Erythroblast (primary cell): ENCODE measurements around the gene MRPS23.

Source experiments
- DNase-seq, 2 experiments: peaks; one replicate each; lab custom pipeline; 2025; lab: John Stamatoyannopoulos, UW
- GATA1 ChIP-seq: IDR thresholded peaks from 2 replicates; pipeline ENCODE4 v1.6.1; 2011; ENCODE audit warnings: low read depth, mild to moderate bottlenecking, control low read depth, low read length, moderate library complexity
- POLR2A ChIP-seq: IDR thresholded peaks from 2 replicates; pipeline ENCODE4 v1.6.1; 2011; ENCODE audit warnings: mild to moderate bottlenecking, low read length

MRPS23 gene

DNA sequence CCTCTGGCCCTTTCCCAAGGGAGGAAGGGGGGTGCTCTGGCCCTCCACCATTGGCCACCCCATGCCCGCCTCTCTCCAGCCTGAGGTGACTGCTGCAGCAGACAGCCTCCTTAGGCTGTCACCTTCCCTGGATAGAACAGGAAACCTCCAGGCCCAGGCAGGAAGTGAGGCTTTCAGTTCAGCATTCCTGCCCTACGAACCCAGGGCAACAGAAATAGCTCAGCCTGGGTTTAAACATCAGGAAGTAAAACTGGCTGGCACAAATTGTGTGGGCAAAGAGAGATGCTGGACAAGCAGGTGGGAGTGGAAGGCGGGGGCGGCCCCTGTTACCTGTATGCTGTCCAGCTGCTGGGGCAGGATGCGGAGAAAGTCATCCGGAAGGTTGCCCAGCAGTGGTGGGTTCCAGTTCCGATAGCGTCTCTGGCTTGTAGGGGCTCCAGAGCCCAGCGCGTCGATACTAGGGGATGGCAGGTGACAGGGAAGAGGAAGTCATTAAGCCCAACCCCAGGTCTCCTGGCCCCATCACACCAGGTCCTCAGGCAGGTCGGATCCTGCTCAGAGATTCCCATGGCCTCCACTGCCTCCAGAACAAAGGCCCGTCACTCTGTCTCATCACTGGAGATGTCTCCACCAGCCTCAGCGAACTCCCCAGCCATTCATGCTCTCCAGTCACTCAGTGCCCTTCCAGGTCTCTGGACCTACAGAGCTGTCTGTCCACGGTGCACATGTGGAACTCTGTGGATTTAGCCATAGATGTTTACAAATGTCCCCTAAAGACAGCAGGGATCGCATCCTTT, 23.6 kb upstream of the MRPS23 start:
- TF ChIP-seq GATA1 (no peak), POLR2A (no peak)
- DNase-seq: no peak

DNA sequence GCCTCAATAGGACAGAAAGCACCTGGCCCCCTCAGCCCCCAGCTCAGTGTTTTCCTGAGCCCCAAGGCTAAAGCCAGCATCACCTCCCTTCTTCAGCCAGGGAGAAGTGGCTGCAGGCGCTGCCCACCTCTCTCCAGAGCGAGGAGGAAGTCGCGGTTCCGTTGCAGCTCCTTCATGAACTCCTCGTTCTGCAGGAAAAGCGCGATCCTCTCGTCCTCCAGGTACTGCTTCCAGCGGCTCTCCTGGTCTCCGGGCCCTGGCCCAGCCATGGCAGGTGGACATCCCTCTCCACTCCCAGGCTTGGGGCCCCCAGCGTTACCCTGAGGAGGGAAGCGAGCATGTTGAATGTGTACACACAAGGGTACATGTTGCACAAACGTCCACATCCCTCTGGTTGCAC, 22.7 kb upstream of the MRPS23 start:
- no peak for TF ChIP-seq POLR2A
- TF ChIP-seq GATA1: no peak
- no peak for DNase-seq

DNA sequence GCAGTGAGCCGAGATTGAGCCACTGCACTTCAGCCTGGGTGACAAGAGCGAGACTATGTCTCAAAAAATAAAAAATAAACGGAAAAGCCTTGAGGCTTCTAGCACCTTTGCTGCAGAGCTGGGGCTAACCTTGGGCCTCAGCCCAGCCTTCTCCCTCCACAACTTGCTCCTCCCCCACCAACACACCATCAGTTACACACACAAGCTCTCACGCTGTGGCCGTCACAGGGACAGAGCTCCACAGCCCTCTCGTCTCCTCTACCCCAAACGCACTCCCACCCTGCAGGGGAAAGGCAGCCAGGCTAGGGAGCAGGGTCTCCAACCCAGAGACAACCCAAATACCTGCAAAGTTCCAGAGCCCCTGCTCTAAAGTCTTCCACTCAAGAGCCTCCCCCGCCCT, 22.0 kb upstream of the MRPS23 start:
- no peak for DNase-seq
- TF ChIP-seq POLR2A (no peak), GATA1 (no peak)

GRCh38 chr17:57871155-57871554, 21.3 kb upstream of the MRPS23 start:
- TF ChIP-seq POLR2A: no peak
- no peak for TF ChIP-seq GATA1
- no peak for DNase-seq

GRCh38 chr17:57870283-57870635, 20.4 kb upstream of the MRPS23 start:
- no peak for DNase-seq
- no peak for TF ChIP-seq POLR2A
- TF ChIP-seq GATA1: no peak

DNA sequence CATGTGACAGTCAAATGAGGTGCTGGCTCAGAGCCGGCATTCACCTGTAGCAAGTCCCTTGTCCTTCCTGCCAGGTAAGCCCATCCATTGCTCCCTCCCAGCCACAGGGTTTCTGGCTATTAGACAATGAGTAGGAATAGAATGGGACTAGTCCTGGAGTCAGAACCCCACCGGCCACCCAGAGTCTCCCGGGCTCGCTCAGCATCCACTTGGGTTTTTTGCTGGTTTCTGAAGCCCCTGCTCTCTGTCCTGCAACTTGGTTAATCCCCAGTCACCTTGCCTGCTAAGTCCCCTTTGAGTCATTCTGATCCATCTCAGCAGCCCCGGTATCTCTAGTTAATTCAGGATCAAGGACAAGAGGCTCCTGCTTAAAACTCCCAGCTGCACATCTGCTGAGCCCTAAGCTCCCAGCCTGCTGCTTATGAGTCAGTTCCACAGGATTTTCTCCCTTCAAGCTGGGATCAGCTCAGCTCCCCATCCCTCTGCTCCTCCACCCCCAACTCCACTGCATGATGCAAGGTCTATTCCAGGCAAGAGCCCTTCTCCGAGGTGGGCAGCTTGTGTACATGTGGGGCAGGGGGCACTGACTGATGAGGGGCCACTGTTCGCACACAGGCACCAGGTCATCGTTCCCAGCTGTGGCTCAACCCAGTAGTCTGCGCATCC, 19.9 kb upstream of the MRPS23 start:
- TF ChIP-seq POLR2A: no peak
- no peak for TF ChIP-seq GATA1
- no peak for DNase-seq

DNA sequence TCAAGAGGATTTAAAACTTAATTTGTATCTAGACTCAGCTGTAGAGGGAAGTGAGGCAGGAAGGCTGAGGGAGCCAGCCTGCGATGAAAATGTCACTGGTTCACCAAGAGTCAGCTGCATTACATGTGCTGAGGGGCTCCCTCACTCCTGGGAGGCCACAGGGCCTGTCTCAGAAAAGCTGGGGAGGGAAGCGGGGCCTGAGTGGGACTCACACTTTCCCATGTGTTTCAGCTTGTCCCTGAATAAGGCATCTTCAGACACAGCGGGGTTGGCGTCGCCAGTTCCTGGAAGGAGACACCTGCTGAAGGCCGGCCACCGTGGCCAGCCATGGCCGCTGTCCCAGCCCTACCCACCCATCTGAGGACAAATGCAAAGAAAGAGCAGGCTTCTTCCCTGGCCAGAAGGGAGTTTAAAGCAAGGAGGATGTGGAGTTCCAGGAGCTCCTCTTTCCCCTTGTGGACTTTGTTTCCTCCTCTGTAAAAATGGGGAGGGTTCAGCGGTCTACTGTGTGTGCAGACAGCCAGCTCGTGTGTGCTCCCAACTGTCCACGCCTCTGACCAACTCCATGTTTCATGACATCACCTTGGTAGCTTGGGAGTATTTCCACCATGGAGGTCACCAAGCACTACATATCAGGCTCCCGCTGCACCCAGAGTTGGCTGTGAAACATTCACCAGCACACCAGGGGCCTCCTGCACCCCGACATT, 19.2 kb upstream of the MRPS23 start:
- DNase-seq: no peak
- TF ChIP-seq GATA1 (no peak), POLR2A (no peak)

GRCh38 chr17:57868007-57868909, 18.4 kb upstream of the MRPS23 start:
- peak in 1 of 2 experiments; percentile 26 for DNase-seq
- TF ChIP-seq GATA1 (no peak), POLR2A (no peak)

DNA sequence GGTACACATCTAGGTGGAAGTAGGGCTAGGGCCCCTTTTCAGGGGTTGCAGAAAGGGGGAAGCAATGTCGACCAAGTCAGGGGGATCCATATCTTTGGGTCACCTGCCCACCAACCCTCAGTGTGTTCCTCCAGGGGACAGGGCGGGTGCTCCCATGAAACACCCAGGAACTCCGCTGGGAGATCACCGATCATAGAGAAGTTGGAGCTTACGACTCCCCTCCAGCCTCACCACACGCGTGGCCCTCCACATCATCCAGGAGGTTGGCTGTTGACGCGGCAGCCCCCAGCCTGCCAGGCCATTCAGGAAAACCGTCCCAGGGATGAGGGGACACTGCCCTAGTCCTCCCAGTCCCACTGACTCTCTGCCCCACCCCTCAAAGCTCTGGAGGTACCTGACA, 17.3 kb upstream of the MRPS23 start:
- no peak for TF ChIP-seq POLR2A
- no peak for TF ChIP-seq GATA1
- DNase-seq: no peak

DNA sequence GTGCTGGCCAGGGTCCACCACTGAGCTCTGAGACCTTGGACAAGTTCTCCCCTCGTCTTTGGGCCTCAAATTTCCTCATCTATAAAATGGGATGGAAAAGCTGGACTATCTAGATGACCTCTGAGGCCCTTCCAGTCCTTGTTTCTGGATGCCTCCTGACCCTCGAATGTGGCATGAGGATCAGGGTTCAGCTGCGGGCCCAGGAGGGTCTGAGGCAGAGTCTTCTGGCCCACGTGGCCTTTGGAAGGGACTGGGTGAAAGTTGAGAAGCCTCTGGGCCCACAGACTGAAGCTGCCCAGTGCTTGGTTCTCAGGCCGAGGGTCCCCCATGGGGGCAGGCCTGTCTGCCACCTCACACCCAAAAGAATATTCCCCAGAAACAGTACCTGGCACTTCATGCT, 16.9 kb upstream of the MRPS23 start:
- TF ChIP-seq POLR2A: no peak
- TF ChIP-seq GATA1: no peak
- no peak for DNase-seq

DNA sequence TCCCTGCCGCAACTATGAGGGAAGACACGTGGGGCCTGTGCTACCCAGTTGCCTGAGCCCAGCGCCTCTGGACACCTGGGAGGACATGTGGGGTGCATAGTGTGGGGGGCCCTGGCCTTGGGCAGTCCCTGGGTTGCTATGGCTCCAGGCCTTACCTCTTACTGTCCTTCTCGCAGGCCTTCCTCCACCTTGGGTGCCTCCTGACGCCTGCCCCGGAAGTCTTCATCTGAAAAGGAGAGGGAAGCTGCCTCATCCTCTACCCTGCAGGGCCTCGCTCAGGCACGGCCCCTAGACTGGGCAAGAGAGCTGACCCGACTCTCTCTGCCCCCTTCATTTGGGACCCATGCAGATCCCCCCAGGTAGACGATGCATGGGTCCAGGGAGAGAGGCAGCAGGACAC, 16.5 kb upstream of the MRPS23 start:
- no peak for DNase-seq
- no peak for TF ChIP-seq POLR2A
- TF ChIP-seq GATA1: no peak

DNA sequence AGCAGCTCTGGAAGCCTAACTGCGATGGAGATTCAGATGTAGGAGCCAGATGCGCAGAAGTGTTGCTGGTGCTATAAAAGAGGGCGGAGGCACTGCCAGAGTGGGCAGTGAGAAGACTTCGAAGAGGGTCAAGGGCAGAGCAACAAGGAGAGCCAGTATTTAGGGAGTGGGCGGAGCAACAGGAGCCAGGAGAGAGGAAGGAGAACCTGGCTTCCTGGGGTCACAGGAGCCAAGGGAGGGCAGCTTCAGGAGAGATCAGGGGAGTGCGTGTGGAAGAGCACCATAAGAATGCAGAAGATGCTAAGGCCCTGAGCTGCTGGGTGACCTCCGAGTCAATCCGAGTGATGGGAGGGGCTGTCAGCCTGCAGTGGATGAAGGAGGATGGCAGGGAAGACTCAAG, 14.4 kb upstream of the MRPS23 start:
- DNase-seq: no peak
- TF ChIP-seq POLR2A (no peak), GATA1 (no peak)
